ENCODE data around the gene CSNK1G2.

GRCh38 chr19:1905110-1905862 lies 35.7 kb upstream of the CSNK1G2 start, which contains the start of the genes ADAT3 and SCAMP4:
- TF ChIP-seq MYC (IDR thresholded peaks at IDR 0.05; ENCODE audit: low read depth, low read length) = peak; percentile 44; the same call in 1 of the 2 replicates
- TF ChIP-seq CTCF (IDR thresholded peaks at IDR 0.05; ENCODE audit: low read depth, low read length) = no peak
- TF ChIP-seq POLR2A (IDR thresholded peaks at IDR 0.05; ENCODE audit: extremely low read depth, insufficient read length) = peak; percentile 41
